Measurements from ENCODE around the gene RAB36.

Gene RAB36

GRCh38 chr22:23182309-23183060, 37.2 kb downstream of the RAB36 start:
- peak; percentile 89 for DNase-seq (ENCODE audit: low spot score)

- peak; percentile 68 for DNase-seq (ENCODE audit: low spot score)
These were observed 37.9 kb downstream of the RAB36 start for GRCh38 chr22:23183061-23183698.

- DNase-seq (ENCODE audit: low spot score): no peak
These were observed 39.0 kb downstream of the RAB36 start for GRCh38 chr22:23184100-23184763.

- no peak for DNase-seq (ENCODE audit: low spot score)
These were observed 39.5 kb downstream of the RAB36 start for GRCh38 chr22:23184764-23185113.

- no peak for DNase-seq (ENCODE audit: low spot score)
These were observed 41.9 kb downstream of the RAB36 start for GRCh38 chr22:23187211-23187610.

GRCh38 chr22:23187871-23188700, 42.8 kb downstream of the RAB36 start:
- DNase-seq (ENCODE audit: low spot score): peak; percentile 69

- no peak for DNase-seq (ENCODE audit: low spot score)
These were observed 45.2 kb downstream of the RAB36 start for GRCh38 chr22:23190526-23190925.

- peak; percentile 16 for DNase-seq (ENCODE audit: low spot score)
These were observed 46.9 kb downstream of the RAB36 start for GRCh38 chr22:23192133-23192532.

- no peak for DNase-seq (ENCODE audit: low spot score)
These were observed 47.3 kb downstream of the RAB36 start for GRCh38 chr22:23192558-23192957.

GRCh38 chr22:23193196-23193827, 48.0 kb downstream of the RAB36 start:
- DNase-seq (ENCODE audit: low spot score): no peak

GRCh38 chr22:23193882-23194281, 48.6 kb downstream of the RAB36 start:
- no peak for DNase-seq (ENCODE audit: low spot score)

GRCh38 chr22:23196165-23196564, 50.9 kb downstream of the RAB36 start:
- DNase-seq (ENCODE audit: low spot score): no peak

GRCh38 chr22:23197836-23198235, 52.6 kb downstream of the RAB36 start:
- DNase-seq (ENCODE audit: low spot score): no peak

GRCh38 chr22:23199159-23199558, 53.9 kb downstream of the RAB36 start:
- no peak for DNase-seq (ENCODE audit: low spot score)

GRCh38 chr22:23200898-23201297, 55.6 kb downstream of the RAB36 start:
- DNase-seq (ENCODE audit: low spot score): no peak

GRCh38 chr22:23202812-23203451, 57.7 kb downstream of the RAB36 start:
- no peak for DNase-seq (ENCODE audit: low spot score)

GRCh38 chr22:23203452-23204124, 58.3 kb downstream of the RAB36 start:
- no peak for DNase-seq (ENCODE audit: low spot score)

GRCh38 chr22:23204125-23204488, 58.8 kb downstream of the RAB36 start:
- DNase-seq (ENCODE audit: low spot score): no peak

GRCh38 chr22:23204541-23205157, 59.4 kb downstream of the RAB36 start:
- peak; percentile 70 for DNase-seq (ENCODE audit: low spot score)

- peak; percentile 69 for DNase-seq (ENCODE audit: low spot score)
These were observed 60.2 kb downstream of the RAB36 start for GRCh38 chr22:23205339-23206049.

All from kidney tubule cell (primary cell).